HG02840 (cell line): Measurements from ENCODE around the gene ZBTB32.
A peak's percentile ranks its signal among the peaks of the same experiment; 100 is the strongest.

Experiments used
- ATAC-seq: cut with Tn5 transposase; IDR thresholded peaks from one replicate; pipeline ENCODE4 v1.9.1; 2021; ENCODE audit warnings: mild to moderate bottlenecking, moderate library complexity, moderate number of reproducible peaks; ENCODE audit not compliant: unreplicated experiment, low FRiP score

Gene ZBTB32

GRCh38 chr19:35733180-35734125 lies 29.1 kb downstream of the ZBTB32 start:
- ATAC-seq: no peak

- no peak for ATAC-seq
Measured at GRCh38 chr19:35734273-35734672, 29.9 kb downstream of the ZBTB32 start.

GRCh38 chr19:35734889-35735288 lies 30.5 kb downstream of the ZBTB32 start:
- ATAC-seq: no peak

GRCh38 chr19:35736913-35737886 lies 32.8 kb downstream of the ZBTB32 start:
- no peak for ATAC-seq

- ATAC-seq: no peak
Measured at GRCh38 chr19:35738021-35738886, 33.9 kb downstream of the ZBTB32 start.

GRCh38 chr19:35738887-35739229 lies 34.5 kb downstream of the ZBTB32 start:
- no peak for ATAC-seq

GRCh38 chr19:35739275-35740107 lies 35.1 kb downstream of the ZBTB32 start:
- no peak for ATAC-seq

GRCh38 chr19:35740108-35740422 lies 35.7 kb downstream of the ZBTB32 start:
- peak; percentile 13 for ATAC-seq

- peak; percentile 53 for ATAC-seq
Measured at GRCh38 chr19:35740423-35741202, 36.3 kb downstream of the ZBTB32 start.

- ATAC-seq: no peak
Measured at GRCh38 chr19:35741203-35741515, 36.8 kb downstream of the ZBTB32 start.

- no peak for ATAC-seq
Measured at GRCh38 chr19:35742121-35742724, 37.9 kb downstream of the ZBTB32 start, which contains the start of gene IGFLR1. Gene IGFLR1, minus strand, starts transcription at chr19:35742452. Its CDS starts 1,272 bp downstream, at chr19:35741180.

GRCh38 chr19:35743640-35744429 lies 39.5 kb downstream of the ZBTB32 start:
- no peak for ATAC-seq

- peak; percentile 38 for ATAC-seq
Measured at GRCh38 chr19:35744430-35745327, 40.3 kb downstream of the ZBTB32 start.

GRCh38 chr19:35745328-35746086 lies 41.1 kb downstream of the ZBTB32 start, which contains the start of the genes PSENEN and U2AF1L4:
Gene PSENEN, plus strand, starts transcription at chr19:35745651. Its CDS starts 280 bp downstream, at chr19:35745931.
Gene U2AF1L4, minus strand, starts transcription at chr19:35745418. Its CDS starts 27 bp downstream, at chr19:35745391.
- peak; percentile 47 for ATAC-seq

GRCh38 chr19:35746087-35746462 lies 41.7 kb downstream of the ZBTB32 start:
- no peak for ATAC-seq

- ATAC-seq: no peak
Measured at GRCh38 chr19:35746531-35746930, 42.2 kb downstream of the ZBTB32 start.
